Measurements from ENCODE around the gene CSNK2B. TPM values are rescaled to one million over a fixed set of nuclear protein-coding genes. Genes with fewer than 3 reads are reported as not detected.

The CSNK2B gene
- total RNA-seq, 1 donor from 2014 or later, result 126 TPM

GRCh38 chr6:31622684-31623091 is 43.2 kb upstream of the CSNK2B start:
- Histone ChIP-seq H2AFZ (replicated peaks) (no peak overlapping the region), H3K9ac (peak overlapping the region; percentile 97), H3K27ac (peak overlapping the region; percentile 6), H3F3A (ENCODE audit: low read depth) (peaks cover 62% of the 10 kb centered on the region), H3K4me2 (peak overlapping the region; percentile 93), H3K9me3 (ENCODE audit: low read depth) (no peaks in the 10 kb centered on the region), H3K4me3 (peak overlapping the region; percentile 89), H3K79me2 (ENCODE audit: low read depth) (peaks cover 76% of the 10 kb centered on the region), H3K36me3 (peaks cover 32% of the 10 kb centered on the region), H4K20me1 (ENCODE audit: low read depth) (peaks cover 54% of the 10 kb centered on the region), H3K27me3 (no peaks in the 10 kb centered on the region), H3K4me1 (peaks cover 11% of the 10 kb centered on the region)
- Mint-ChIP-seq H3K27me3 (ENCODE audit: insufficient read depth, low read depth) (peaks cover 6% of the 10 kb centered on the region), H3K9me3 (no peaks in the 10 kb centered on the region), H3K36me3 (peaks cover 43% of the 10 kb centered on the region), H3K4me1 (peaks cover 18% of the 10 kb centered on the region), H3K4me3 (peak overlapping the region; percentile 91), H3K27ac (peak overlapping the region; percentile 38)
- no peak for DNase-seq (ENCODE audit: low spot score)
- no peak for TF ChIP-seq EZH2phosphoT487 (IDR thresholded peaks at IDR 0.05)
- no peak for TF ChIP-seq CTCF (IDR thresholded peaks at IDR 0.05)
- TF ChIP-seq EZH2 (IDR thresholded peaks at IDR 0.05), result no peak

- H3K9me3 ChIP-seq (ENCODE audit: low read depth), result no peaks in the 10 kb centered on the region
- no peak overlapping the region for H3K27ac ChIP-seq
- no peak overlapping the region for H3K4me2 ChIP-seq
- no peak for DNase-seq (ENCODE audit: low spot score)
- H3K4me3 ChIP-seq, result no peak overlapping the region
- H3K4me1 ChIP-seq, result peaks cover 11% of the 10 kb centered on the region
- Mint-ChIP-seq H3K9me3 (no peaks in the 10 kb centered on the region), H3K27ac (no peak overlapping the region), H3K27me3 (ENCODE audit: insufficient read depth, low read depth) (peaks cover 7% of the 10 kb centered on the region), H3K4me1 (peaks cover 18% of the 10 kb centered on the region), H3K4me3 (peak overlapping the region; percentile 14), H3K36me3 (peaks cover 53% of the 10 kb centered on the region)
- H3K9ac ChIP-seq, result no peak overlapping the region
- H3K79me2 ChIP-seq (ENCODE audit: low read depth), result peaks cover 89% of the 10 kb centered on the region
- peaks cover 66% of the 10 kb centered on the region for H4K20me1 ChIP-seq (ENCODE audit: low read depth)
- peaks cover 59% of the 10 kb centered on the region for H3F3A ChIP-seq (ENCODE audit: low read depth)
- no peak for TF ChIP-seq CTCF (IDR thresholded peaks at IDR 0.05)
- no peaks in the 10 kb centered on the region for H3K27me3 ChIP-seq
- H2AFZ ChIP-seq (replicated peaks), result no peak overlapping the region
- peaks cover 37% of the 10 kb centered on the region for H3K36me3 ChIP-seq
These were observed 41.8 kb upstream of the CSNK2B start for GRCh38 chr6:31624070-31624469.

- peaks cover 82% of the 10 kb centered on the region for H3K79me2 ChIP-seq (ENCODE audit: low read depth)
- no peak overlapping the region for H2AFZ ChIP-seq (replicated peaks)
- no peak overlapping the region for H3K27ac Mint-ChIP-seq
- peaks cover 91% of the 10 kb centered on the region for H4K20me1 ChIP-seq (ENCODE audit: low read depth)
- no peak overlapping the region for H3K4me2 ChIP-seq
- TF ChIP-seq EZH2 (IDR thresholded peaks at IDR 0.05) (no peak), EZH2phosphoT487 (IDR thresholded peaks at IDR 0.05) (no peak), CTCF (IDR thresholded peaks at IDR 0.05) (no peak)
- H3K9me3 ChIP-seq (ENCODE audit: low read depth), result no peaks in the 10 kb centered on the region
- no peak overlapping the region for H3K4me3 Mint-ChIP-seq
- H3K27ac ChIP-seq, result no peak overlapping the region
- H3K4me1 ChIP-seq, result peaks cover 11% of the 10 kb centered on the region
- peaks cover 55% of the 10 kb centered on the region for H3F3A ChIP-seq (ENCODE audit: low read depth)
- H3K27me3 ChIP-seq, result no peaks in the 10 kb centered on the region
- H3K4me3 ChIP-seq, result no peak overlapping the region
- H3K27me3 Mint-ChIP-seq (ENCODE audit: insufficient read depth, low read depth), result peaks cover 13% of the 10 kb centered on the region
- peaks cover 39% of the 10 kb centered on the region for H3K36me3 ChIP-seq
- peaks cover 72% of the 10 kb centered on the region for H3K36me3 Mint-ChIP-seq
- H3K4me1 Mint-ChIP-seq, result peaks cover 10% of the 10 kb centered on the region
- no peaks in the 10 kb centered on the region for H3K9me3 Mint-ChIP-seq
- H3K9ac ChIP-seq, result no peak overlapping the region
- DNase-seq (ENCODE audit: low spot score), result no peak
These were observed 38.9 kb upstream of the CSNK2B start for GRCh38 chr6:31626952-31627351.
